Neural progenitor cell (in vitro differentiated cells): ENCODE results near the gene SAPCD2.

Source experiments
- CTCF ChIP-seq: fragments of 200-600 bp; sonication (generic); IDR thresholded peaks from 2 replicates; pipeline ENCODE4 v1.5.1; 2017; ENCODE audit warnings: antibody characterized with exemption, mild to moderate bottlenecking
- EZH2 ChIP-seq: fragments of 200-600 bp; sonication (generic); IDR thresholded peaks from 2 replicates; pipeline ENCODE4 v1.6.1; 2017; ENCODE audit warnings: antibody characterized with exemption, mild to moderate bottlenecking, moderate library complexity

DNA sequence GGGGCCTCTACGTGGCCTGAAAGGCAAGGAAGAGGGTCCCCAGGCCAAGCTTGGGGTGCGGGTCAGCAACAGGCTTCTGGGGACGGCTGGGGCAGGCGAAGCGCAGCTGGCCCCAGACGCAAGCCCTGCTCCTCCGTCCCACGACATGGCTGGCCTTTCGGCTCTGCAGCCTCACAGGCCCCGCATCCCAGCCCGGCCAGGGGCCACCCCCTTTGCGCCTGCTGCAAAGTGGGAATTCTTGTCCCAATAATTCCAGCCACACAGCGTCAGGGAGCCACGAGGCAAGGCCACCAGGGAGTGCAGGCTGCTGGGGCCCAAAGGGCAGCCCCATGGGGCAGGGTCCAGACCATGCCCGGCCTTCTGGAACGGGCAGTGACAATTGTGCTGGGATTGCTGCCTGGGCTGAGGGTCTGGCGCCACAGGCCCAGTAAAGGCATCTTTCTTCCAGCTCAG is 15.4 kb downstream of the SAPCD2 start:
- no peak for TF ChIP-seq EZH2
- TF ChIP-seq CTCF: no peak
